Activated T-cell treated with anti-CD3 and anti-CD28 coated beads, Interleukin-2, amount 50 U/mL, for 4 hours (primary cell): Measurements from ENCODE around the gene MAP1LC3C. TPM values are rescaled to one million over a fixed set of nuclear protein-coding genes. Genes with fewer than 3 reads are reported as not detected.
"Not testable (repeated sequence)": the region's sequence is repeated elsewhere in the genome, so short reads cannot be mapped to it uniquely, and the experiment has no call there.

Experiments
- ATAC-seq, 2 donors: fragments of 200-7000 bp; cut with Tn5 transposase; one replicate each; pipeline ENCODE4 v1.10.0; 2021
- DNase-seq: peaks from one replicate; pipeline ENCODE4 v3.0.0-alpha.2; 2020
- H3K27me3 Mint-ChIP-seq: one replicate; pipeline ENCODE4 v1.8.0; 2021; ENCODE audit warnings: low read depth, mixed read lengths
- H3K36me3 Mint-ChIP-seq: one replicate; pipeline ENCODE4 v1.8.0; 2022; ENCODE audit warnings: mixed read lengths; ENCODE audit not compliant: insufficient read depth
- H3K4me1 Mint-ChIP-seq: one replicate; pipeline ENCODE4 v1.8.0; 2021; ENCODE audit warnings: low read depth, mixed read lengths
- H3K4me3 Mint-ChIP-seq: one replicate; pipeline ENCODE4 v1.8.0; 2021; ENCODE audit warnings: mild to moderate bottlenecking, moderate library complexity, mixed read lengths
- H3K9me3 Mint-ChIP-seq: one replicate; pipeline ENCODE4 v1.8.0; 2021; ENCODE audit warnings: mixed read lengths
- total RNA-seq, 3 donors: library from RNA; stranded (reverse); gene quantifications; one replicate each; pipeline ENCODE4 v1.2.1, GENCODE V29; 2021

MAP1LC3C gene
- total RNA-seq, 3 donors from 2014 or later, result not detected

DNA sequence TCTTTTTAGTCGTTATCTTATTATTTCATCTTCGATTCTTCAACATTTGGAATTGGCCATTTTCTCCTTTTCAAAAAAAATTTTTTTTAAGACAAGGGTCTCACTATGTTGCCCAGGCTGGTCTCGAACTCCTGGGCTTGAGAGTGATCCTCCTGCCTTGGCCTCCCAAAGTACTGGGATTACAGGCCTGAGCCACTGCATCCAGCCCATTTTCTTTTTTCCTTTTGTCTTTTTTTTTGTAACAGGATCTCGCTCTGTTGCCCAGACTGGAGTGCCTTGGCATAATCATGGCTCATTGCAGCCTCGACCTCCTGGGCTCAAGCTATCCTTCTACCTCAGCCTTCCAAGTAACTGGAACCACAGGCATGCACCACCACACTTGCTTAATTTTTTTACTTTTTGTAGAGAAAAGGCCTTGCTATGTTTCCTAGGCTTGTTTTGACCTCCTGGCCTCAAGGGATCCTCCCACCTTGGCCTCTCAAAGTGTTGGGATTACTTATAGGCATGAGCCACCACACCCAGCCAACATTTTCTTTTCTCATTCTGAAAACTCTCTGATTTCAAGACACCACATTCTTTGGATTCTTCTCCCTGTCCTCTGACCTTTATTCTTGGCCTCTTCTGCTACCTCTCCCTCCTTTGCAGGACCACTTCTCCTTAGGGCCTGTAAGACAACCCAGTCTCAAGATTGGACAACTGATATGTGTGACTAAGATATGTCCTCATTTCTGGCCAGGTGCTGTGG, 6.0 kb upstream of the MAP1LC3C start:
- Mint-ChIP-seq H3K4me3 (no peak overlapping the region), H3K4me1 (no peaks in the 10 kb centered on the region), H3K27me3 (peaks cover 2% of the 10 kb centered on the region), H3K36me3 (no peaks in the 10 kb centered on the region), H3K9me3 (no peaks in the 10 kb centered on the region)
- DNase-seq, result no peak
- no peak for ATAC-seq

DNA sequence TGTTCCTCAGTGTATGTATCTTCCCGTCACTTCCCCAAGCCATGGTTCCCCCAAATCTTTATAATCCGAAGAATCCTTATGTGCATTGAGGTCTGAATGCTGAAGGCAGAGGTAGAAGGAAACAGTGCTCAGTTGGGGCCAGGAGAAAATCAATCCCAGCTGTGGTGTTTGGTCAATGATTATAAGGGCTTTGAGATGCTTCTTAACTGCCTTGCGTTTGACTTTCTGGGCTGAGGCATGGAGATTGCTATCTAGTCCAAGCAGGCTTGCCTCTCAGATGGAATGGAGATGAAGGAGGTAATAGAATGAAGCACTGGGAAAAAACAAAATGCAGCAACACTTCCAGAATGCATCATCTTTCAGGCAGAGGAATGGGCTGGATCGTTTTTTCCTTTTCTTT, 3.6 kb upstream of the MAP1LC3C start:
- peaks cover 3% of the 10 kb centered on the region for H3K4me1 Mint-ChIP-seq
- peaks cover 4% of the 10 kb centered on the region for H3K27me3 Mint-ChIP-seq
- no peaks in the 10 kb centered on the region for H3K36me3 Mint-ChIP-seq
- DNase-seq (no peak), ATAC-seq (no peak)
- no peak overlapping the region for H3K4me3 Mint-ChIP-seq
- no peaks in the 10 kb centered on the region for H3K9me3 Mint-ChIP-seq

DNA sequence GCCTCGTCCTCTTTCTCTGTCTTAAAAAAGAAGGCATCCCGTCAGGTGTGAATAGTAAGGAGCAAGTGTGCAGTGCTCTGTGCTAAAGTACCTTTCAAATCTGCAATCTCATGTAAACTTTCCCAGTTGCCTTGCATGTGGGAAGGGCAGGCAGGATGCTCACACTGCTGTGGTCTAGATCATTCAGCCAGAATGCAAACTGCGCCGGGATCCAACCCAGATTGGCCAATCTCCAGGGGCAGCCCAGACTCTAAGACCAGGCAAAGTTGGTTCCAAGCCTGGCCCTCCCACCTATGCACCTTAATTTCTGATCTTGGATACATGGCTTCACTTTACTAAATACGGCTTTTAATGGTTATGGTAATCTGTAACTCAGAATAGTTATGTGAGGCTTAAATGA, 3.2 kb upstream of the MAP1LC3C start:
- no peaks in the 10 kb centered on the region for H3K36me3 Mint-ChIP-seq
- no peak for ATAC-seq

DNA sequence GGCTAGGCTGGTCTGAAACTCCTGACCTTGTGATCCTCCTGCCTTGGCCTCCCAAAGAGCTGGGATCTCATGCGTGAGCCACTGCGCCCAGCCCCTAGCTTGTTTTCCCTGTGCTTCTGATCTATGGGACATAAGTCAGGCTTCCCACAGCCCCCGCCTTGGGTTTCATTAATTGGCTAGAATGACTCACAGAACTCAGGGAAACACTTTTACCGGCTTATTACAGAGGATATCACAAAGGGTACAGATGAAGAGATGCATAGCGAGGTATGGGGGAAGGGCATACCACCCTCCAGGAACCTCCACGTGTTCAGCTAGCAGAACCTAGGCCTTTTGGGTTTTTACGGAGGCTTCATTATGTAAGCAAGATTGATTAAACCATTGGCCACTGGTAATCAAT, 1.5 kb upstream of the MAP1LC3C start:
- DNase-seq, result no peak
- Mint-ChIP-seq H3K9me3 (no peaks in the 10 kb centered on the region), H3K27me3 (peaks cover 4% of the 10 kb centered on the region), H3K4me3 (no peak overlapping the region), H3K36me3 (no peaks in the 10 kb centered on the region), H3K4me1 (peaks cover 3% of the 10 kb centered on the region)
- no peak for ATAC-seq

More for the DNA sequence above, 3.2 kb upstream of the MAP1LC3C start:
- no peaks in the 10 kb centered on the region for H3K9me3 Mint-ChIP-seq
- H3K4me3 Mint-ChIP-seq, result no peak overlapping the region
- peaks cover 4% of the 10 kb centered on the region for H3K27me3 Mint-ChIP-seq
- peaks cover 3% of the 10 kb centered on the region for H3K4me1 Mint-ChIP-seq
- DNase-seq, result no peak

DNA sequence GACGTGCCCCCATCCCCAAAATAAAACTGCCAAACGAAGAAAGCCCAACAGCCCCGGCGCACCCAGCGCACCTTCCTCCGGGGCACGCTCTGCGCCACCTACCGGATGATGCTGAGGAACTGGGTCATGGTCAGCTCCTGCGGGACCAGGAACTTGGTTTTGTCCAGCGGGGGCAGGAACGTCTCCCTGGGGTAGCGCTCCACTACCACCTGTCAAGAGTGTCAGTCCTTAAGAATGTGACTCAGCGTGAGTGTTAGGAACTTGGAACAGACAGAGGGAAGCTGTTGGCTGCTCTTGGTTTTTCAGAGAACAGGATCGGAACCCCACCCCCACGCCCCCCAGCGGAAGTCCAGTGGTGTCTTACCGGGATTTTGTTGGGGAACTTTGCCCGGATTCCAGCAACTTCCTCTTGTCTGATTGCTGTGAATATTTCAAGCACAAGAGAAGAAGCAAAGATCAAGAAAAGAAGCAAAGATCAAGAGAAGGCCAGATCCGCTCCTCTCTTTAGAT, 431 bp downstream of the MAP1LC3C start:
- no peaks in the 10 kb centered on the region for H3K36me3 Mint-ChIP-seq
- H3K4me3 Mint-ChIP-seq, result peak overlapping the region; percentile 58
- H3K27me3 Mint-ChIP-seq, result peaks cover 8% of the 10 kb centered on the region
- peak; percentile 27 for DNase-seq
- peak; percentile 67 to 81 for ATAC-seq
- H3K9me3 Mint-ChIP-seq, result no peaks in the 10 kb centered on the region
- peaks cover 3% of the 10 kb centered on the region for H3K4me1 Mint-ChIP-seq

DNA sequence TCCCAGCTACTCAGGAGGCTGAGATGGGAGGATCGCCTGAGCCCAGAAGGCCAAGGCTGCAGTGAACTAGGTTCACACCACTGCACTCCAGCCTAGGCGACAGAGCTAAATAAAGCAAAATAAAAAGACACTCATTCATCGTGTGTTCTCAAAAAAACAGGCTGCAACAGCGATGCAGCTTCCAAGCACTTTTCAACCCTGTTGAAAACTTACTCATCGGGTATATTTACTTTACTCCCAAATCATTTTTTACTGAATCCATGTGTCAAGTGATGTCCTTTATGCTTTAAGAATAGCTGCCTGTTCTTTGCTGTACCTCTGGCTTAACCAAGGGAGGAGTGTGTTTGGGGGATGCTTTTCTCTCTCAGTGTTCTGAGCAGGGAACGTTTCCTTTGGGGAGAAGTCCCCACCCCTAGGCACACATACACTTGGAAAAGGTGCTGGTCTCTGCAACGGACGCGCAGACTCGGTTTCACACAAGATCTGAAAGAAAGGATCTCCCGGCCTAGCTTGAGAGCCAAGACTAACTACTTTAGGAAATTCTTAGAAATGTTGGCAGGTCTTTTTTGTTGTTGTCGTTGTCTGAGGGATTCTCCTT, 1.4 kb downstream of the MAP1LC3C start:
- Mint-ChIP-seq H3K27me3 (peaks cover 8% of the 10 kb centered on the region), H3K4me3 (no peak overlapping the region), H3K9me3 (no peaks in the 10 kb centered on the region), H3K36me3 (no peaks in the 10 kb centered on the region), H3K4me1 (peaks cover 3% of the 10 kb centered on the region)
- ATAC-seq, result no peak
- DNase-seq, result no peak

DNA sequence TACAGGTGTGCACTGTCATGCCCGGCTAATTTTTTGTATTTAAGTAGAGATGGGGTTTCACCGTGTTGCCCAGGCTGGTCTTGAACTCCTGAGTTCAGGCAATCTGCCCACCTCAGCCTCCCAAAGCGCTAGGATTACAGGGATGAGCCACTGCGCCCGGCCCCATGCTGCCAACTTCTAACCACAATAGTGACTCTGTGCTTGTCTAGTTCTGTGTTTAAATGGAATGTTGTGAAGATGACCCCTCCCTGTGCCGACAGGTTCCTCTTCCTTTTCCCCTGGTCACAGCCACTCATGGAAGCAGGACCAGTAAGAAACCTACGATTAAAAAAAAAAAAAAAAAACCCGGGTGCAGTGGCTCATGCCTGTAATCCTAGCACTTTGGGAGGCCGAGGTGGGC, 4.7 kb downstream of the MAP1LC3C start:
- Mint-ChIP-seq H3K4me3 (no peak overlapping the region), H3K9me3 (no peaks in the 10 kb centered on the region), H3K4me1 (peaks cover 3% of the 10 kb centered on the region), H3K36me3 (no peaks in the 10 kb centered on the region), H3K27me3 (peaks cover 6% of the 10 kb centered on the region)
- DNase-seq, result no peak
- ATAC-seq, result no peak

DNA sequence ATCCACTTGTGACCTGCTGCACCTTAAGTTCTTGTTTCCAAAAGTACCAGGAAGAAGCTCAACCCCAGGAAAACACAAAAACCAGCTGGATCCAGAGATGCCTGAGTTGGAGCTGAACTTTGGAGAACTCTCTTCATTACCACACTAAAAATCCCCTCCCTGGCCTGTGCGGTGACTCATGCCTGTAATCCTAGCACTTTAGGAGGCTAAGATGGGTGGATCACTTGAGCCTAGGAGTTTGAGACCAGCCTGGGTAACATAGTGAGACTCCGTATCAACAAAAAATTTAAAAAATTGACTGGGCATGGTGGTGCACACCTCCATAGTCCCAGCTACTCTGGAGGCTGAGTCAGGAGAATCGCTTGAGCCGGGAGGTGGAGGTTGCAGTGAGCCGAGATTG, 6.2 kb downstream of the MAP1LC3C start:
- ATAC-seq, result no peak
- H3K4me1 Mint-ChIP-seq, result no peaks in the 10 kb centered on the region
- no peaks in the 10 kb centered on the region for H3K36me3 Mint-ChIP-seq
- peaks cover 7% of the 10 kb centered on the region for H3K27me3 Mint-ChIP-seq
- DNase-seq, result no peak
- H3K4me3 Mint-ChIP-seq, result no peak overlapping the region
- H3K9me3 Mint-ChIP-seq, result no peaks in the 10 kb centered on the region

DNA sequence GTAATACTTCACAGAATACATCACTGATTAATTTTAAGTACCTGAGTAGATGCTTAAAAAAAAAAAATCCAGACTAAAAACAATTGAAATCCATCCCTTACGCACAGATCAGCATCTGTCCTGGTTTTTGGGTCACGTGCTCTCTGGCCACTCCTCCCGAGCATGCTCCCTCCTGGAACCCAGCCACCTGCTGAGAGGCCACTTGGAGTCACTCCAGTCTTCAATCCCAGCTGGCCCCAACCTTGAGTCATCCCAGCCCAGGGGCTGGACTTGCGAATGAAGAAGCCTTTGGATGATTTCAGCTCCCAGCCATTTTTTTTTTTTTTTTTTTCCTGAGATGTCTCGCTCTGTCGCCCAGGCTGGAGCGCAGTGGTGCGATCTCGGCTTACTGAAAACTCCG, 8.9 kb downstream of the MAP1LC3C start:
- H3K4me1 Mint-ChIP-seq, result no peaks in the 10 kb centered on the region
- no peaks in the 10 kb centered on the region for H3K9me3 Mint-ChIP-seq
- peaks cover 7% of the 10 kb centered on the region for H3K27me3 Mint-ChIP-seq
- no peaks in the 10 kb centered on the region for H3K36me3 Mint-ChIP-seq
- no peak for DNase-seq
- no peak overlapping the region for H3K4me3 Mint-ChIP-seq
- ATAC-seq, result no peak

DNA sequence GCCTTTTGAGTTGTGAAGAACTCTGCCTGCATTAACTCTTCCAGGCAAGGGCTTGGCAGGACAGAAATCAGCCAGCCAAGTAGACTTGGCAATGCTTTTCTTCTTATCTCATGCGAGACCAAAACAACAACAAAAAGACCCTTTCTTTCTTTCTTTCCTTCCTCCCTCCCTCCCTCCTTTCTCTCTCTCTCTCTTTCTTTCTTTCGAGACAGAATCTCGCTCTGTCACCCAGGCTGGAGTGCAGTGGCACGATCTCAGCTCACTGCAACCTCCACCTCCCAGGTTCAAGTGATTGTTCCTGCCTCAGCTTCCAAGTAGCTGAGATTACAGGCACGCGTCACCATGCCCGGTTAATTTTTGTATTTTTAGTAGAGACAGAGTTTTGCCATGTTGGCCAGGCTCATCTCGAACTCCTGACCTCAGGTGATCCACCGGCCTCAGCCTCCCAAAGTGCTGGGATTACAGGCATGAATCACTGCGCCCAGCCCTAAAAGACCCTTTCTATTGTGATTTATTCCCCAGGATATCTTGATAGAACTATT, 10.4 kb downstream of the MAP1LC3C start:
- not testable (repeated sequence) for H3K9me3 Mint-ChIP-seq, H3K4me1 Mint-ChIP-seq, ATAC-seq, H3K36me3 Mint-ChIP-seq, H3K4me3 Mint-ChIP-seq, DNase-seq, H3K27me3 Mint-ChIP-seq

DNA sequence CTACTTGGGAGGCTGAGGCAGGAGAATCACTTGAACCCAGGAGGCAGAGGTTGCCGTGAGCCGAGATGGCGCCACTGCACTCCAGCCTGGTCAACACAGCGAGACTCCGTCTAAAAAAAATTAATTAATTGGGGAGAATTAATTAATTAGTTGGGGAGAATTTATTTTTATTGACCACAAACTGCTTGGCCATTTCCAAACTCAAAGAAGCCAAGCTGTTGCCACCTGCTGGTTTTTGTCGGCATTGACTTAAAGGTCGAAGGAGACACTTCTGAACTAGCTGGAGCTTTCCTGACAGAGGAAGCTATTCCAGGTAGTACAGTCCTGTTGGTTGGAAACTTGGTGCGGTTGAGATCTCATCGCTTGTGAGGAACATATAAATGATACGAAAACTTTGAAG, 13.1 kb downstream of the MAP1LC3C start:
- ATAC-seq (no peak), DNase-seq (no peak)
- Mint-ChIP-seq H3K36me3 (no peaks in the 10 kb centered on the region), H3K27me3 (peaks cover 3% of the 10 kb centered on the region), H3K4me3 (no peak overlapping the region), H3K9me3 (no peaks in the 10 kb centered on the region), H3K4me1 (no peaks in the 10 kb centered on the region)

DNA sequence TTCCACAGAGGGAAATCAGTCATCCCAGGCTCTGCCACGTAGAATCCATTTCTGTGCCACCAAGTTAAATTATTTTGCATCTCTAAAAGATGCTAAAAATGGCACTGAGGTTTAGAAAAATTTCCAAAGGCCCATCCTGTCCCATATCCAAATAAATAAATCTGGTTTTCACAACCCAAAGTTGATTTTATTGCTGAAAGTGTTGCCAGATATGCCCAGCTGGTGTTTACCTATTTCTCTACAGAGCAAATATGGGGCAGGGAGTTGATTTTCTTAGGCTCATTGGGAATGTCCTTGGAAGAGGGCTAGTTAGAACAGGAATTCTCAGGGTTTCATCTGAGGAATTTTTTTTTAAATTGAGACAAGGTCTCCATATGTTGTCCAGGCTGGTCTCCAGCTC, 19.0 kb downstream of the MAP1LC3C start:
- Mint-ChIP-seq H3K9me3 (no peaks in the 10 kb centered on the region), H3K4me1 (no peaks in the 10 kb centered on the region), H3K27me3 (no peaks in the 10 kb centered on the region), H3K4me3 (no peak overlapping the region), H3K36me3 (no peaks in the 10 kb centered on the region)
- DNase-seq (no peak), ATAC-seq (no peak)

DNA sequence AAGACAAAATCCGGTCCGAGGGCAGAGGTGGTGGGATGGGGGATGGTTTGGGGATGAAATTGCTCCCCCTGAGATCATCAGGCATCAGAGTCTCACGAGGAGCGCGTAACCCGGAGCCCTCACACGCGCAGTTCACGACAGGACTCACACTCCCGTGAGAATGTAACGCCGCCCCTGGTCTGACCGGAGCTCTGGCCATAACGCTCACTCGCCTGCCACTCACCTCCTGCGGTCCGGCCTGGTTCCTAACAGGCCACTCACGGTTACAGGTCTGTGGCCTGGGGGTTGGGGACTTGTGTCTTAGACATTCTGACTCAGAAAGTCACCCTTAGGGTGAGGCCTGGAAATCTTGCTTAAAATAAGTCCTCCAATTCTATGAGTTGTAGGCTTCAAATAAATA, 19.8 kb downstream of the MAP1LC3C start:
- no peaks in the 10 kb centered on the region for H3K27me3 Mint-ChIP-seq
- no peaks in the 10 kb centered on the region for H3K4me1 Mint-ChIP-seq
- no peak for DNase-seq
- H3K36me3 Mint-ChIP-seq, result no peaks in the 10 kb centered on the region
- no peaks in the 10 kb centered on the region for H3K9me3 Mint-ChIP-seq
- ATAC-seq, result no peak
- no peak overlapping the region for H3K4me3 Mint-ChIP-seq

DNA sequence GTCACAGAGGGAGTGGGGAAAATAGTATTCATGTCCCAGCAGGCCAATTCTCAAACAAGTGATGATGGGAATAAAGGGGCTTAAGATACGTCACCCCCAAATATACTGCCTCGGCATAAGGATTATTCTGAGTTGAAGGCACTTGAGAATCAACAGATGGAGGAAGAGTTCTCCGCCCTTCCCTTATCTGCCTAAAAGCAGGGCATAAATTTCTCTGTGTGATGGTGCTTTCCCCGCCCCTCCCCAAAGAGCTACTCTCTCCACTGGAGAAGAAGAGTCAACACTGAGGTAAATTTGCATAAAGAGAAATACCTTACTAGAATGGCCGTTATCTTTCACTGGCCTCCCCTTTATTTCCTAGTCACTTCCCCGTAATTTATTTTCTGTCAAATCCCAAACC, 22.7 kb downstream of the MAP1LC3C start:
- H3K27me3 Mint-ChIP-seq, result no peaks in the 10 kb centered on the region

More for the DNA sequence above, 22.7 kb downstream of the MAP1LC3C start:
- ATAC-seq, result no peak
- Mint-ChIP-seq H3K4me1 (no peaks in the 10 kb centered on the region), H3K36me3 (no peaks in the 10 kb centered on the region), H3K9me3 (no peaks in the 10 kb centered on the region), H3K4me3 (no peak overlapping the region)
- DNase-seq, result no peak
